HG03558 (cell line): ENCODE data around the gene MIA2.
"Not testable (repeated sequence)": the region's sequence is repeated elsewhere in the genome, so short reads cannot be mapped to it uniquely, and the experiment has no call there.

Source experiments
- ATAC-seq: cut with Tn5 transposase; IDR thresholded peaks from one replicate; pipeline ENCODE4 v1.9.1; 2021; ENCODE audit warnings: moderate number of reproducible peaks; ENCODE audit not compliant: unreplicated experiment; ENCODE audit errors: extremely low read depth

MIA2 gene

DNA sequence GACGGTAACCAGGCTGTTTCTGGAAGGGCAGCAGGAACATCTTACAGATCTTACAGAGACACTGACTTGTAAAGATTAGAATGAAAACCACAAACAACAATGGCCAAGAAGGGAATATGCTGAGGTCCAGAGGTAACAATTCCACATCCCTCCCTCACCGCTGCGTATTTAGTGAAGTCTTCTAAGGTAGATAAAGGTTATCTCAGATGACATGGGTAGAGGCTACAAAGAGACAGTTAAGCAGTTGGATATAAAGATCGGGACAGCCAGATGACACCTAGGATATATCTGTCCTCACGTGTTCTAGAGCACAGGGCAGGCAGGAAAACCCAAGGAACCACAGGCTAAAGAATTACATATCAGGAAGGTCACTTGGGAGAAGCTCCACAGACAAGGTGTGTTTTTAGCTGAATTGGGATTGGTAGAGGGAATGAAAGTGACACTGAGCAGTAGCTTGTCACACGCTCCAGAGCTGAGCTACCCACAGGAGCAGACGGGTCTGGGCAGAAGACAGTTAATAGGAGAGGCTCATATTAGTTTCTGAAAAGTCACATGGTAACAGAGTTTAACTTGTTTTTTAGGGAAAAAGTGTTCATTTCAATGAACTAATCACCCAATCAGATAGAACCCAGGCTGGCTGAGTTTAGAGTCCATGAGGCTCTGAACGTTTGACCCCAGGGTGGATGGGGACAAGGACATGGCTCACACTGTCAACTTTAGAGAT, 83.3 kb downstream of the MIA2 start:
- ATAC-seq, result no peak

DNA sequence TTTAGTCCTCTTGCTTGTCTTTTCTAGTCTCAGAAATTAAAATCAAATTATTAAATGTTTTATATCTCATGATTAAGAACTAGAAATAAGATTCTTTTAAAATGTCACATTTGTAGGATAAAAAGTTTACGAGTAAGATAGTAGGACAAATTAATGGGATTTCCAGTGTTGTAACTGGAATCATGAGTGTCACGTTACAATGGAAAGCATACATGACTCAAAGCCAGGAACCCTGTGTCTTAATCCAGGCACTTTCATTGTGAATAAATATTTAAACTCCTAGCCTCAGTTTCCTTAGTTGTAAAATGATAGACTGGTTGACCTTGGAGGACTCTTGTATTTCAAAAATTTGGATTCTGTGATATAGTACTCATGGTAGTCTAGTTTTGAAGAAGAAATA, 84.9 kb downstream of the MIA2 start:
- ATAC-seq, result no peak

DNA sequence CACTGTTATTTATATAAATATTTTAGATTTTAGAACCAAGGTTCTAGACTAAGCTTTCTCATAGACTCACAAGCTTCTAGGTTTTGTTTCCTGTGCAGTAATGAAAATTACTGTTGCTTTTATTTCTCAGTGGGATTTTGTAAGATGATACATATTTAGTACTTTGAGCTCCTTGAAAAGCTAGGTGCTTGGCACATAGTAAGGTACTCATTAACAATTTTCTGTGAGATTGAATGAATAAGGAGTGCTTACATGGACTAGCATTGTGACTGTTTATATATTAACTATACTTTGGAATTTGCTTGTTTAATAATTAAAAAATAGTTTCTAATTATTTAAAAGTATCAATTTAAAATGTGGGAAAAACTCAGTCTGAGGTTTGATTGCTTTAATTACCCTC, 85.7 kb downstream of the MIA2 start:
- ATAC-seq, result no peak

DNA sequence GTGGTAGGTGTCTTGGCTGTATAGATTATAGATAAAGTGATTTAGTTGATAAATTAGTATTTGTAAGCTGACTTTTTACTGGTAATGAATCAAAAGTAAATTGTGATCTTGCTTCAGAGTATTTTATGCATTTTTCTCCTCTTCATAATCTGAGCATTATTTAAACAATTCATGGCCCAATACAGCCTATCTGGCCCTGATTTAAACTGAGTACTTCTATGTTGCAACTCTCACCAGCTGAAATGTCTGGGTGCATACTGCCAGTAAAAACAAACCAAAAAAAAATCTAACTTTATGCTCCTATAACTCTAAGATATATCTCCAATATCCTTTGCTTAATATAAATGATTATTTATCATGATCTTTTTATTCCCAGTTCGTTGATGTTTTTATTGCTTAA, 86.6 kb downstream of the MIA2 start:
- no peak for ATAC-seq

DNA sequence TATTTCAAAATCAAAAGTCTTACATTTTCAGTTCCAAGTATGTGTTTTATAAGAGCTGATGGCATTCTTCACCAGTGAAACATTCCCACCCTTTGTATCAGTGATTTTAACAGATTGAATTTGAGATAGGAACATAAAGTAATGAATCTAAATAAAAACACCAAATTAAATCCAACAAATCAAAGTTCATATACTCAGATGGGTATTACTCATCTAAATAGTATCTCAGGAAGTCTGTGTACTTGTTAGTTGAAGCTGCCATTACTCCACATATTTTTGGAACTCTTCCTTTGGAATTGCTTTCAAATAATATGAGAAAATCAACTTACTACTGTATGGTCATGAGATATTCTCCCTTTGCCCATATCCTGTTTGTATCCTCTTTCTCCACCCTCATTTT, 89.1 kb downstream of the MIA2 start:
- ATAC-seq, result no peak

DNA sequence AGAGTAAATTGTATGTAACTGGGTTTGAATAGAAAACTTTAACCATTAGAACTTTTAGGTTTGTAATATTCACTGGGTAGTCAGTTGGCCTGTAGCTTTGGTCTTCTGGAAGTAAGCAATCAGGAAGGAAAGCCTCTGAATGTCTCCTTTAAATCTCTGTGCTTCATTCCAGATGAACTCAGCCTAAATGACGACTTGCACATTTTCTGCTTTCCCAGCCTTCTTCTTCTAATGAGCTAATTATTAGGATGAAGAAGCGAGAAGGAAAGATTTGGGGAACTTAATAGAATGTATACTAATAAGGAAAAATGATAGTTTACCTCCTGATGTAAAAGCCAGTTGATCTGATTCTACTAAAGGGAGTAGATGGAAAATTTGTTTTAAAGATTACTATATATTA, 90.4 kb downstream of the MIA2 start:
- no peak for ATAC-seq

DNA sequence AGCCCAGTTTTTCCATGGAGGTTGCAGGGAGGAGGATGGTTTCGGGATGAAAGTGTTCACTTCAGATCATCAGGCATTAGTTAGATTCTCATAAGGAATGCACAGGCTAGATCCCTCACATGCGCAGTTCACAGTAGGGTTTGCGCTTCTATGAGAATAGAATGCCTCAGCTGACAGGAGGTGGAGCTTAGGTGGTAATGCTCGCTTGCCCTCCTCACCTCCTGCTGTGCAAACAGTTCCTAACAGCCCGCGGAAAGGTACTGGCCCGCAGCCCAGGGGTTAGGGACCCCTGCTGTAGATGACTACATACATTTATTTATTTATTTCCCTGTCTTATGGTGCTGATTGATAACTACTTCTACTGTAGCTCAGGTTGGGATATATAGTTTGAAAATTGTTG, 105.3 kb downstream of the MIA2 start:
- ATAC-seq, result no peak

DNA sequence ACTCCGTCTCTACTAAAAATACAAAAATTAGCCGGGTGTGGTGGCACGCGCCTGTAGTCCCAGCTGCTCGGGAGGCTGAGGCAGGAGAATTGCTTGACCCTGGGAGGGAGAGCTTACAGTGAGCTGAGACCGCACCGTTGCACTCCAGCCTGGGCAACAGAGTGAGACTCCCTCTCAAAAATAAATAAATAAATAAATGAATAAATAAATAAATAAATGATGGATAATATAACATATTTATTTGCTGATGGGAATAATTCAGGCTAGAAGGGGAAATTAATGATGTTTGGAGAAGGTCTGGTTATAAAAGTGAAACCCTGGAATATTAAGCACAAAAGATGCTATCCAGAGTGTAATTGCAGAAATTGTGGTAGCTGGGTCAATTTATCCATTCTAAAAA, 107.4 kb downstream of the MIA2 start:
- ATAC-seq, result not testable (repeated sequence)

DNA sequence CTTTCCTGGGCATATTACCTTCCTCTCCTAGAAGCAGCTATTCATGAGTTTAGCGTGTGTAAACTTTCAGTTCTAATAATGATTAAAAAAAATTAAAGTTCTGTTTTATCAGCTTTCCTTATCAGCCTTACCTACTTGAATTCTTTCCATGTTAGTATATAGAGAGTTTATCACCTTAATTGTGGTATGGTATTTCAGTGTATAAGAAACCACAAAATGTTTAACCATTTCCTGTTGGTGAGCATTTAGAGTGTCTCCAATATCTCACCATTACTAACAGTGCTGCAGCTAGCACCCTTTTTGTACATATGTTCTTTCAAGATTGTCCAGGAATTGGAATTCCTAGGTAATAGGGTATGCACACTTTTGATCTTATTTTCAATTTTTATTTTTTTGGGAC, 109.1 kb downstream of the MIA2 start:
- no peak for ATAC-seq

DNA sequence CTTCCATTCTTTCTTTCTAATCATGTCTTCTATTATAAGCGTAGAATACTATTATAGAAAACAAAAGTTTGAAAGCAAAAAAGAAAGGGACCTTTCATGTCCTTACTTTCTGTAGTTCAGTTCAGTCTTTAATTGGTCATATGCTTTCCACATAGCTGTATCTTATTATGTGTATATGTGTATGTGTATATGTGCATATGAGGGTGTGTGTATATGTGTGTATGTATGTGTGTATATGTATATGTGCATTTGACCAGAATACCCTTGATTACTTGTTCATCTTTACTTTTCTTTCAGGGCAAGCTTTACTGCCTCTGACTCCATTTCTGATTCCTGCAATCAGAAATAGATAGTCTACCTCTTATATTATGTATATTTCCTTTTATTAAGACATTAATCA, 109.9 kb downstream of the MIA2 start:
- ATAC-seq, result no peak

DNA sequence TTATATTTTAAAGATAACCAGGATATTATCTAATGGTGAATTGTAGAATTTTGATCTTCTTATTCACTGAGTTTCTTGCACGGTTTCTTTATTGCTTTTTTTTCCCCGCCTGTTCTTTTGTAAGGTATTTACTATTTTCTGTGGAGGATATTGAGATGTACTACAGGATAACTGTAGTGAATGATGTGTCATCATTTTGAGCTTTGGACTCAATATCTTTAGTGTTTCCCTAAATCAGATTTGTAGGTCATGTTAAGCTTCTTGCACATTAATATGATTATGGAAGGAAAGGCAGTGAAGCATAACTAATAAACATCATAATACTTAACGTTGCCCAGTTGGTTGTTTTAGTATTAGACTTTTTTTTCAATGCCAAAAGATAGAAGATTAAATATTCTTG, 117.2 kb downstream of the MIA2 start:
- no peak for ATAC-seq

DNA sequence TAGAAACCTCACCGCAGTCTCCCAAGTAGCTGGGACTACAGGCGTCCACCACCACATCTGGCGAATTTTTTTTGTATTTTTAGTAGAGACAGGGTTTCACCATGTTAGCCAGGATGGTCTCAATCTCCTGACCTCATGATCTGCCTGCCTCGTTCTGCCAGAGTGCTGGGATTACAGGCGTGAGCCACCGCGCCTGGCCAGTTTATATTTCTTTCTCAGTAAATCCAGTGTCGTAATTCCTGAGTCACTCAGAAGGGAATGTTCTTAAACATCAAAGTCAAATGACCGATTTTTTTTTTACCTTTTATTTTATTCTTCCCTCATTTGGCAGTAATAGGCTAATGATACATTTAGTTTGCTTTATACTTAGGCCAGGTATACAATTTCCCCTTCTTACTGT, 118.0 kb downstream of the MIA2 start:
- ATAC-seq, result no peak

DNA sequence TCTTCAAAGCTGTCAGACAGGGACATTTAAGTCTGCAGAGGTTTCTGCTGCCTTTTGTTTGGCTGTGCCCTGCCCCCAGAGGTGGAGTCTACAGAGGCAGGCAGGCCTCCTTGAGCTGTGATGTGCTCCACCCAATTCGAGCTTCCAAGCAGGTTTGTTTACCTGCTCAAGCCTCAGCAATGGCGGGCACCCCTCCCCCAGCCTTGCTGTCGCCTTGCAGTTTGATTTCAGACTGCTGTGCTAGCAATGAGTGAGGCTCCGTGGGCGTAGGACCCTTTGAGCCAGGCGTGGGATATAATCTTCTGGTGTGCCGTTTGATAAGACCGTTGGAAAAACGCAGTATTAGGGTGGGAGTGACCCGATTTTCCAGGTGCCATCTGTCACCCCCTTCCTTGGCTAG, 125.4 kb downstream of the MIA2 start:
- not testable (repeated sequence) for ATAC-seq

DNA sequence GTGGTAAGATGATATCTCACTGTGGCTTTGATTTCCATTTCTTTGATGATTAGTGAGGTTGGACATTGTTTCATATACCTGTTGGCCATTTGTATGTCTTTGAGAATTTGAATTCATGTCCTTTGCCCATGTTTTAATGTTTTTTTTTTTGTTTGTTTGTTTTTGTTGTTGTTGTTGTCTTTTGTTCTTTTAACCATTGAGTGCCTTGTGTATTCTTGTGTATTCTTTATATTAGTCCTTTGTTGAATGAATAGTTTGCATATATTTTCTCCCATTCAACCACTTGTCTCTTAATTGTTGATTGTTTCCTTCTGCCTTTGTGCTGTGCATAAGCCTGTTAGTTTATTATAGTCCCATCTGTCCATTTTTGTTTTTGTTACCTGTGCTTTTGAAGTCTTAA, 126.6 kb downstream of the MIA2 start:
- no peak for ATAC-seq

DNA sequence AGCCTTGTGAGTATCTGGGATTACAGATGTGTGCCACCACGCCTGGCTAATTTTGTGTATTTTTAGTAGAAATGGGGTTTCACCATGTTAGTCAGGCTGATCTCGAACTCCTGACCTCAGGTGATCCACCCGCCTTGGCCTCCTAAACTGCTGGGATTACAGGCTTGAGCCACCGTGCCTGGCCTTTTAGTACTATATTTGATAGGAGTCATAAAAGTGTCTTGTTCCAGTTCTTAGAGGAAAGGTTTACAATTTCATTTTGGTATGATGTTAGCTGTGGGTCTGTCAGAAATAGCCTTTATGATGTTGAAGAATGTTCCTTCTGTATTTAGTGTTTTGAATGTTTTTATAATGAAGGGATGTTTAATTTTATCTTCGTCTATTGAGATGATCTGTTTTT, 127.8 kb downstream of the MIA2 start:
- ATAC-seq, result not testable (repeated sequence)

DNA sequence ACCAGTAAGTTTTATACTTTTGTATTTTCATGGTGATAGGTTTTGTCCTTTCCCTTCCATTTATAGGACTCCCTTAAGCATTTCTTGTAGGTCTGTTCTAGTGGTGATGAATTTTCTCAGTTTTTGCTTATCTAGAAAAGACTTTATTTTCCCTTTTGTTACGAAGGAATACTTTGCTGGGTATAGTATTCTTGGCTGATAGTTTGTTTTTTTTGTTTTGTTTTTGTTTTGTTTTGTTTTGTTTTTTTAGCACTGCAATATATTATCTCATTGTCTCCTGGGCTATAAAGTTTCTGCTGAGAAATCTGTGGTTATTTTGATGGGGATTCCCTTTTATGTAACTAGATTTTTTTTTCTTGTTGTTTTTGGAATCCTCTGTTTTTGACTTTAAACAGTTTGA, 130.8 kb downstream of the MIA2 start:
- no peak for ATAC-seq

DNA sequence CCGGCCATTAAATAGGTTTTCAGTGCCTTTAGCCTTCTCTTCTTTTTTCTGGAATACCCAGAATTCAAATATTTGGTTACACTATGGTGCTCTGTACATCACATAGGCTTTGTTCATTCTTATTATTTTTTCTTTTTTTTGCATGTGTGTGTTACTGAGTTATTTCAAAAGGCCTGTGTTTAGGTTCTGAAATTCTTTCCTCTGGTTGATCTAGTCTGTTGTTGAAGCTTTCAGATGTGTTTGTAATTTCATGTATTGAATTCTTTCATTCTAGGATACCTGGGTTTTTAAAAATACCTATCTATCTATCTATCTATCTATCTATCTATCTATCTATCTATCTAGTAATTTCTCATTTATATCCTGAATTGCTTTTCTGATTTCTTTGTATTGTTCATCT, 131.6 kb downstream of the MIA2 start:
- no peak for ATAC-seq

DNA sequence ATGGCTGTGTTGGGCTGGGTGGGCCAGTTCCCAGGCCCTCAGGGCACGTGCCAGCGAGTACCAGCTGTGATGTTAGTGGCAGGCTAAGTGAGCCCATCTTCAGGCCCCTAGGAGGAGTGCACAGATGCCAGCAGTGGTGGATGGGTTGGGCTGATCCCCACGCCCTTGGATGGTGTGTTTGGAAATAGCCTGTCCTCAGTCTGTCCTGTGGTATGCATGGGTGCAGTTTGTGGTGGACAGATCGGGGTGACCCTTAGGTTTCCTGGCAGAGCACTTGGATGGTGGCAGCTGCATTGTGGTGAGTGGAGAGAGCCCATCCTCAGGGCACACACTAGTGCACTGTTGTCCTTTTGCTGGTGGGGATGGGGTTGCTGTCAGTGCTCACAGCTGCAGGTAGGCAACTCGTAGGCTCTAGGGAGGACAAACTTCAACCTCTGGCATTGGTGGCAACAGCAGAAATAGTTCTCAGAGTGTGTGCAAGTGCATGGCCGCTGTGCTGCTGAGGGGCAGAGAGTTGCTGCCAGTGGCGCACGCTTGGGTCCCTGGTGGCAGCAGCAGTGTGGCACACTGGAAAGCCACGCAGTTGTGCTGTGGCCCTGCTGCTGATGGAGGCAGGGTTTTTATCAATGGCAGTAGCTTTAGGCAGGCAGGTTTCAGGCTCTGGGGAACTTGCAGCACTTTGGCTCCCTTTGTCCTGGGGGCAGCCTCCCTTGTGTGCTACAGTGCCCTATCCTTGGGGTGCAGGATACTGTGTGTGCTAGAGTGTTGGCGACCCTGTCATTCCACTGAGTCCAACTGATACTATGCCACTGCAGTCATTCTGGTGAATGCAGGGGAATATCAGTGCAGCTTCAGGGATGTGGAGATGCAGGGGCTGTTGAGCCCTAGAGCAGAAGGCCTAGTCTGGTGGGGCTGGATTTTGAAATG, 133.0 kb downstream of the MIA2 start:
- no peak for ATAC-seq

DNA sequence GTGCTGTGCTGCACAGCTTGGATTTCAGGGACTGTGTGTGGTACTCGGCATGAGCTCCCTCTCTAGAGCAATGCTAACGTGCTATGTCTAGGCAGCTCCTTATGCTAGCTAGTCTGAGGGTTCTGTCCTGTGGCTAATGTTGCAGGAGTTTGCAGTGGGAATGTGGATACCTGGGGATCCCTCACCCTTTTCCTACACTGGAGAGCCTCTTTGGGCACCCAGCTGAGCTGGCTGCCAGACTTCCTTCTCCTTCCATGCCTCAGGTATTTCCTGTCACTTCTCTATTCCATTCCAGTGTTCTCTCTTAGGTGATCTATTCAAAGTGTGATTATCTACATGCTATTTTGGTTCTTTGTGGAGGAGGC, 133.7 kb downstream of the MIA2 start:
- ATAC-seq, result no peak

DNA sequence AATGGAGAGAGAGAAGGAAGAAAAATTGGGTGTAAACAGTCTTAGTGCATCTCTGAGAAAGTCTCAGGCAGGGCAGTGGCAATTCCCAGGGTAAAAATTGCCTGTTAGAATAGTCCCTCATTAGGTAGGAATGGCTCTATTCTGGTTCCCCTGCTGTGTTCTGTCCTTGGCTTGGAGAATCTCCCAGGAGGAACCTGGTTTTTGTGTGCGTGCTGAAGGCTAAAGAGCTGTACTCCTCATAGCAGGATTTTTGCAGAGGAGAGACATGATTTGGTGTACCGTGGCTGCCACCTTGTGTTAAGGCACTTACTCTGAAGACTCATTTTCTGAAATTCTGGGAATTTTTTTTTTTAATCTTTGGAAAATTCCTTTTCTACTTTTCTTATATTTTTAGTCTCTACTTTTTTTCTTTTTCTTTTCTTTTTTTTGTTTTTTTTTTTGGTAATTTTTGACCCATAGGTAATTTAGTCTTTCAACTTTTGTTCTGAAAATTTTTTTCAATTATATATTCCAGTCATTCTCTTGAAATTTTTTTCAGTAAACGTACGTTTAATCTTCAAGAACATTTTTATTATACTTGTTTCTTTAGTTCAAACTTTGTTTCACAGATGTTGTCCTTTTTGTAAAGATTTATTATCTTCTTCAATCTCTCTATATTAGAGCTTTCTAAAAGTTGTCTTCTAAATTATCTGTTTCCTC, 134.7 kb downstream of the MIA2 start:
- no peak for ATAC-seq

DNA sequence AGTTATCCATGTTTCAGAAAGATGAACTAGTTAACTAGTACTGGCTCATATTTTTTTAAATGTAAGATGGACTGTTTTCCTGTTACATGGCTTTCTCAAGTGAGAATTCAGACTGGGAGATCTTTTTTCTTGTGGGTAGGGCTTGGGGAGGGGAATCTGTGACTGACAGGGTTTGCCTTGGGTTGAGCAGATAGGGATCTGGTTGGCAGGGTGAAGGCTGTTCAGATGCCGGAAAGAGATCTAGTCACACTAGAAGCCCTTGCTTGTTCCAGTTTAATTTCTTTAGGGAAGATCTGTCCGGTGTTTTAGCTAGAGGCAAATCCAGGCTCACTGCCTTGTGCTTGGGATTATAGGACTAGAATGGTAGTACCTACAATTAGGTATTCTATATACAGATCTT, 135.3 kb downstream of the MIA2 start:
- ATAC-seq, result no peak
